Neural crest cell (in vitro differentiated cells): Measurements from ENCODE around the gene HPS1. TPM values are rescaled to one million over a fixed set of nuclear protein-coding genes. Genes with fewer than 3 reads are reported as not detected.

Source experiments
- DNase-seq: peaks from one replicate; pipeline ENCODE4 v3.0.0; 2021; ENCODE audit warnings: low read depth, mixed read lengths, low spot score
- H3K27ac Mint-ChIP-seq: one replicate; pipeline ENCODE4 v1.8.0; 2021; ENCODE audit warnings: mild to moderate bottlenecking, mixed read lengths; ENCODE audit not compliant: unreplicated experiment
- H3K27me3 Mint-ChIP-seq: 2 replicates; pipeline ENCODE4 v1.8.0; 2021; ENCODE audit warnings: low read depth, mild to moderate bottlenecking, mixed read lengths
- H3K36me3 Mint-ChIP-seq: 2 replicates; pipeline ENCODE4 v1.8.0; 2021; ENCODE audit warnings: low read depth, mild to moderate bottlenecking, mixed read lengths
- H3K4me1 Mint-ChIP-seq: 2 replicates; pipeline ENCODE4 v1.8.0; 2021; ENCODE audit warnings: mixed read lengths
- H3K4me3 Mint-ChIP-seq: one replicate; pipeline ENCODE4 v1.8.0; 2021; ENCODE audit warnings: mild to moderate bottlenecking, mixed read lengths
- H3K9me3 Mint-ChIP-seq: 2 replicates; pipeline ENCODE4 v1.8.0; 2021; ENCODE audit warnings: mixed read lengths
- long read RNA-seq: library from polyadenylated mRNA; unstranded; transcript quantifications from one replicate; pipeline ENCODE4 v2.0.0, GENCODE V29; 2020
- total RNA-seq: library from RNA; stranded (reverse); gene quantifications from 2 replicates; pipeline ENCODE4 v1.2.1, GENCODE V29; 2021
- TF ChIP-seq, protein P1 (sequence below): fragments of 200-600 bp; sonication (generic); conservative IDR thresholded peaks from 2 replicates; pipeline ENCODE4 v1.5.0; 2021; ENCODE audit warnings: antibody characterized with exemption, mild to moderate bottlenecking

The HPS1 gene
- 45.2 and 46.9 TPM in 2 replicates for total RNA-seq
- long read RNA-seq, partial matches to known transcripts = 4 of 20 reads
- long read RNA-seq, other reads (novel, unspliced or antisense) = 15 of 20 reads

DNA sequence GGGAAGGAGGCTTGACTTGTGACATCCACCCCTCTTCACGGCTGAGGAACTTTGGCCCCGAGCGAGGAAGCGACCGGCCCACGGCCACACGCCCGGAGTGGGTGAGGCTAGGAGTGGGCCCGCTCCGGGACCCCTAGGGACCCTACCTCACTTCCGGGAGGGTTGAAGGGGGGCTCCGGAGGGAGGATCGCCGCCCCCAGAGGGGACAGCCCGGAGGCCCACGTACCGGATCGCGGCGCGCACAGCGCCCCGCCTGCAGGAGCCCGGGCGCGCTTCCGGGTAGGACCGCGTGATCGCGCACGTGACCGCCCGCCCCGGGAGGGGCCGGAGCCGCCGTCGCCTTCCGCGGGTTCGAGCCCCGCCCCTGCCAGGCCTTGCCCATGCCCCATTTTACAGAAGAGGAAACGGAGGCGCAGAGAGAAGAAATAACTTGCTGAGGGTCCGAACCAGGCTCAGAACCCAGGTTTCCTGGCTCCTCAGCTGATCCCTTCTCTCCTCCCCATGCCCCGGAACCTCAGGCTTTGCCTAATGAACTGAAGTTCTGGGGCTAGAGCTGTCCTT, at the start of gene HPS1:
TSS of gene HPS1 (minus strand) at position 275 of the 561 bp plus-strand sequence. CDS start 3,695 bp downstream, outside the sequence.
- H3K27ac Mint-ChIP-seq = peak within 1 kb of the TSS; percentile 50
- H3K4me1 Mint-ChIP-seq = peaks cover 25% of the 10 kb centered on the region
- H3K36me3 Mint-ChIP-seq = peaks cover 18% of the 10 kb centered on the region
- H3K9me3 Mint-ChIP-seq = peaks cover 2% of the 10 kb centered on the region
- H3K4me3 Mint-ChIP-seq = peak within 1 kb of the TSS; percentile 89
- peak; percentile 62 for DNase-seq
- TF ChIP-seq, protein P1, sequence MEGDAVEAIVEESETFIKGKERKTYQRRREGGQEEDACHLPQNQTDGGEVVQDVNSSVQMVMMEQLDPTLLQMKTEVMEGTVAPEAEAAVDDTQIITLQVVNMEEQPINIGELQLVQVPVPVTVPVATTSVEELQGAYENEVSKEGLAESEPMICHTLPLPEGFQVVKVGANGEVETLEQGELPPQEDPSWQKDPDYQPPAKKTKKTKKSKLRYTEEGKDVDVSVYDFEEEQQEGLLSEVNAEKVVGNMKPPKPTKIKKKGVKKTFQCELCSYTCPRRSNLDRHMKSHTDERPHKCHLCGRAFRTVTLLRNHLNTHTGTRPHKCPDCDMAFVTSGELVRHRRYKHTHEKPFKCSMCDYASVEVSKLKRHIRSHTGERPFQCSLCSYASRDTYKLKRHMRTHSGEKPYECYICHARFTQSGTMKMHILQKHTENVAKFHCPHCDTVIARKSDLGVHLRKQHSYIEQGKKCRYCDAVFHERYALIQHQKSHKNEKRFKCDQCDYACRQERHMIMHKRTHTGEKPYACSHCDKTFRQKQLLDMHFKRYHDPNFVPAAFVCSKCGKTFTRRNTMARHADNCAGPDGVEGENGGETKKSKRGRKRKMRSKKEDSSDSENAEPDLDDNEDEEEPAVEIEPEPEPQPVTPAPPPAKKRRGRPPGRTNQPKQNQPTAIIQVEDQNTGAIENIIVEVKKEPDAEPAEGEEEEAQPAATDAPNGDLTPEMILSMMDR = no peak
- H3K27me3 Mint-ChIP-seq = peaks cover 5% of the 10 kb centered on the region

DNA sequence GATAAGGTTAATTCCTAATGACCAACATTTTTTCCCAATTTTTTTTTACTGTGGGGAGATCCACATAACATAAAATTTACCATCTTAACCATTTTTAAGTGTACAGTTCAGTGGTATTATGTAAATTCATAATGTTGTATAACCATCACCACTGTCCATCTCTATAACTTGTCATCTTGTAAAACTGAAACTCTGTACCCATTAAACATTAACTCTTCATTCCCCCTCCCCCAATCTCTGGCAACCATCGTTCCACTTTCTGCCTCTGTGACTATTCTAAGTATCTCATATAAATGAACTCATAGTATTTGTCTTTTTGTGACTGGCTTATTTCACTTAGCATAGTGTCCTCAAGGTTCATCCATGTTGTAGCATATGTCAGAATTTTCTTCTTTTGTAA, 46.0 kb upstream of the HPS1 start:
- Mint-ChIP-seq H3K27ac (no peak overlapping the region), H3K27me3 (peaks cover under 1% of the 10 kb centered on the region), H3K36me3 (peaks cover 4% of the 10 kb centered on the region), H3K9me3 (peaks cover 8% of the 10 kb centered on the region), H3K4me3 (no peak overlapping the region), H3K4me1 (no peaks in the 10 kb centered on the region)
- no peak for DNase-seq
- TF ChIP-seq, protein P1 = no peak

DNA sequence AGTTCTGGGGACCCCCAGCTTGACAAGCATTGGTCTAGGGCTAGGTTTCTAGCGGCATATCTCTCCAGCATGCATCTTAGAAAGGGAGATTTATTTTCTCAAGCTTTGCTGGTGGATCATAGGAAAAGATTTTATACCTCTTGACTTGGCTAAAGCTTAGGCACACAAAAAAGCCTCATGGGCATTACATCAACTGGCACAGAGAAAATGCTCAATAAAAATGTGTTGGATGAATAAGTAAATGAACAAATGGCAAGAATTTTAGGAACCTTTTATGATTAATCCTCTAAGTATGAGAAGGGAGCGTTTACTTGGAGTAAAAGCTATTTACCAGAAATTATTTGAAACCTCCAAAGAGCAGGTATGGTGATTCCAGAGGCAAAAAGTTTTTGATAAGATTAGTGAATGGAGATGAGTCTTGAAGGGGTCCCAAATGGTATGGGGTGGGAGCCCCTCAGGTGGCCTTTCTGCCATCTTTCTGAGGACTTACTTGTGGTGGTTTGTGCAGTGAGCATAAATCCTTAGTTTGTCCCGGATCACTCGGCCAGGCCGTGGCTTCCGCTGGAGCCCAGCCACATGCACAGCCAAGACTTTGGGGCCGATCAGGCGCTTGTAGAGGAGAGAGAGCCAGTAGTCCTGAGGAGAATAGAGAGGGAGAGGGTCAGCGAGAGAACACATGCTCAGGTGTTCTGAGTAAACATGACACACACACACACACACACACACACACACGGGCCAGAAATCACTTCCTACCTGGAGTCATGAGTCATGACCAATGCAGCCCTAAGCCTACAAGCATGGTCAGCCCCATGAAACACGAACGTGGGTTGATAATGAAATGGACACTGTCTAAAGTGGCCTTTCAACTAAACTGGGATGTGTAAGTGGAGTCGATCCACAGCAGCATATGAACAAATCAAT, 43.1 kb upstream of the HPS1 start:
- H3K4me3 Mint-ChIP-seq = no peak overlapping the region
- H3K9me3 Mint-ChIP-seq = peaks cover 2% of the 10 kb centered on the region
- H3K36me3 Mint-ChIP-seq = no peaks in the 10 kb centered on the region
- H3K4me1 Mint-ChIP-seq = no peaks in the 10 kb centered on the region
- H3K27me3 Mint-ChIP-seq = no peaks in the 10 kb centered on the region
- no peak for DNase-seq
- TF ChIP-seq, protein P1 = no peak
- peak overlapping the region; percentile 85 for H3K27ac Mint-ChIP-seq

DNA sequence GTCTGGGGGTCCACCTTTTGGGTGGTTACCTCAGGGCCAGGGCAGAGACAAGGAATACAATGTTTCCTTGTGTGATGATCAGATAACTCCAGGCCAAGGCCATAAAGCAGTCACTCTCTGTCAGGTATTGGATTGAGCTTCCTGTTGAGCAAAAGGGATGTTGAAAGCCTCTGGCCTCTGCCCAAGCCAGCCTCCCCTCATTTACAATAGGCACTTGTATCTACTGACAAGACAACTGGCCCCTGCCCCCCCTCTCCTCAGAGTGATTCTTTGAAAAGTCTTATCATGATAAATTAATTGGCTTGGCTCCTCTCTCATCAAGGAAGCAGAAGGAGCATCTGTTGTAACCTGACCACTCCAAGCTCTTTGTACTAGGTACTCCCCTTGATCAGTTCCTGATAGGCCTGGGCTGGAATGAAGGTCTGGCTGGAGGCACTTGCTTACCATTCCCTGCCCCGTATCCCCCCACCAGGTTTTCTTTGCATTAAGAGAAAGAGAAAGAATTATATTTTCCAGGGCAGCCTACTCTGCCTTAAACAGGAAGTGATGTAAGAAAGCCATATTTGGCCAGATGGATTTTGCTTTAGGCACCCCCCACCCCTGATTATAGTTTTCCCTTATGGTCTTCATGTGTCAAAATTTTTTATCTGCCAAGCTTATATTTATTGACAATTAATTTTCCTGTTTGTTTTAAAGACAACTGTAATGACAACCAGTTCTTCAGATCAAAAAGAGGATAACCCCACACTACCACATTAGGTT, 42.1 kb upstream of the HPS1 start:
- H3K9me3 Mint-ChIP-seq = no peaks in the 10 kb centered on the region
- H3K27me3 Mint-ChIP-seq = no peaks in the 10 kb centered on the region
- TF ChIP-seq, protein P1 = no peak
- H3K27ac Mint-ChIP-seq = no peak overlapping the region
- DNase-seq = no peak
- H3K4me3 Mint-ChIP-seq = no peak overlapping the region
- no peaks in the 10 kb centered on the region for H3K4me1 Mint-ChIP-seq
- no peaks in the 10 kb centered on the region for H3K36me3 Mint-ChIP-seq

DNA sequence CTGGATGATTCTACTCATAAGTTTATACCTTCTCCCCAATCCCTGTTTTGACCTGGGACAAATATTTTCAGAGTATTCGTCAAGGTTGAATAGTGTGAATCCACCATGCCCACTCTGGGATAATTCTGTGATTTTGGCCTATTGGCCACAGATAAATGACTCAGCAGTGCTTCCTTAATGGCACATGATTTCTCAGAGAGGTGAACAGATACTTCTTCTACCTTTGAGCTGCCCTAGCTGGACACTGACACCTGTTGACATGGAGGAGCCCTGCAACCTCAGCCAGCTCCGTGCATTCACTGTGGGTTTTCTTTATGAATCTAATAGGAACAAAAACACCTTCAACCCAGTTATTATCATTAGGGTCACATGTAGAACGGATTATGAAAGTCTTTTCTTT, 40.9 kb upstream of the HPS1 start:
- H3K4me3 Mint-ChIP-seq = no peak overlapping the region
- DNase-seq = no peak
- H3K27ac Mint-ChIP-seq = no peak overlapping the region
- no peaks in the 10 kb centered on the region for H3K27me3 Mint-ChIP-seq
- no peaks in the 10 kb centered on the region for H3K36me3 Mint-ChIP-seq
- TF ChIP-seq, protein P1 = no peak
- no peaks in the 10 kb centered on the region for H3K4me1 Mint-ChIP-seq
- peaks cover 3% of the 10 kb centered on the region for H3K9me3 Mint-ChIP-seq
